ENCODE measurements around the gene ATP6V1A.

The ATP6V1A gene

DNA sequence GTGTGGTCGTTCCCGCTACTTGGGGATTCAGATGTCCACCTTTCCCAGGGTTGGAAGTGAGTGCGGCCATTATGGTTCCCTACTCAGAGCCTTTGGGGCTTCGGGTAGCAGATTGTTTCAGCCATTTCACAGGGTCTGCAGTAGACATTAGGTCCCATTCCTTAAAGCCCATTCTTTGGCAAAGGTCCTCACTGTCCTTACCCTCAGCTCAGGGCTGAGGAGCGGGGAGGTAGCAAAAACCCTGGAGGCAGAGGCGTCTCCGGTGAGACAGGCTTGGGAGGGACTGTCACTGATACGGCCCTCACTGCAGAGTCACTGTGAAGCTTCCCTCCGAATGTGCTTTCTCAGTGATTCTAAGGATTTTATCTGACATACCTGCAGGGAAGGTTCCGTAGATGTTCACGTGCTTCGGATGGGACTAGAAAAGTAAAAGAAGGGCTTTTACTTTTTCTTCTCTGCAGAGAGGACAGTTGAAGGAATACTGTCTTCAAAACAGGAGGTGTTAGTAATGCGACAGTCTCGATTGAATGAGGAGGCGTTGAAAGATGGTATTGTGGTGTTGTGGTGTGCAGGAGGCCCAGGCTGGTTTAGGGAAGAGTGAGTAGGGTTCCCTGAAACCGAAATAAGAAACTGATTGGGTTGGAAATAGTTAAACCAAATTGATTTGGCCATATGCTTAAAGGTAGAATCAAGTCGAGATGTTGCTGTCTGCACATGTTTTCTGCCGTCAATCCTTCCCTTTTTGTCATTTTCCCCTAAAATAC, 630 bp downstream of the ATP6V1A start:
- H3K27ac ChIP-seq (ENCODE audit: low read depth, low read length) = peak overlapping the region; percentile 25
- peaks cover 28% of the 10 kb centered on the region for H3K4me1 ChIP-seq (ENCODE audit: insufficient read depth, low read length)
- WGBS = 4% methylated on average over 18 of the region's 18 CpGs
- H3K36me3 ChIP-seq (ENCODE audit: insufficient read depth, low read length) = no peaks in the 10 kb centered on the region; the same call in 1 of the 2 replicates
- peak overlapping the region; percentile 80 for H3K4me3 ChIP-seq (ENCODE audit: low read length)
- no peaks in the 10 kb centered on the region for H3K9me3 ChIP-seq (ENCODE audit: insufficient read depth, low read depth, low read length)
- H3K9ac ChIP-seq (ENCODE audit: low read depth, low read length) = peak overlapping the region; percentile 75
- H3K27me3 ChIP-seq (ENCODE audit: insufficient read depth, low read length) = no peaks in the 10 kb centered on the region

- Histone ChIP-seq H3K36me3 (ENCODE audit: insufficient read depth, low read length) (no peaks in the 10 kb centered on the region), H3K9me3 (ENCODE audit: insufficient read depth, low read depth, low read length) (no peaks in the 10 kb centered on the region), H3K27ac (ENCODE audit: low read depth, low read length) (no peak overlapping the region), H3K4me3 (ENCODE audit: low read length) (no peak overlapping the region), H3K9ac (ENCODE audit: low read depth, low read length) (no peak overlapping the region), H3K27me3 (ENCODE audit: insufficient read depth, low read length) (no peaks in the 10 kb centered on the region), H3K4me1 (ENCODE audit: insufficient read depth, low read length) (peaks cover 32% of the 10 kb centered on the region)
These were observed 4.3 kb downstream of the ATP6V1A start for GRCh38 chr3:113751141-113751540.

- 30% methylated on average over 3 of the region's 4 CpGs for WGBS
- H3K27ac ChIP-seq (ENCODE audit: low read depth, low read length) = peak overlapping the region; percentile 86
- no peaks in the 10 kb centered on the region for H3K27me3 ChIP-seq (ENCODE audit: insufficient read depth, low read length)
- peaks cover 25% of the 10 kb centered on the region for H3K4me1 ChIP-seq (ENCODE audit: insufficient read depth, low read length)
- H3K9ac ChIP-seq (ENCODE audit: low read depth, low read length) = peak overlapping the region; percentile 46
- H3K36me3 ChIP-seq (ENCODE audit: insufficient read depth, low read length) = no peaks in the 10 kb centered on the region
- peaks cover 5% of the 10 kb centered on the region; the same call in 1 of the 2 replicates for H3K9me3 ChIP-seq (ENCODE audit: insufficient read depth, low read depth, low read length)
- H3K4me3 ChIP-seq (ENCODE audit: low read length) = peak overlapping the region; percentile 25
These were observed 6.6 kb downstream of the ATP6V1A start for GRCh38 chr3:113753376-113753985.

DNA sequence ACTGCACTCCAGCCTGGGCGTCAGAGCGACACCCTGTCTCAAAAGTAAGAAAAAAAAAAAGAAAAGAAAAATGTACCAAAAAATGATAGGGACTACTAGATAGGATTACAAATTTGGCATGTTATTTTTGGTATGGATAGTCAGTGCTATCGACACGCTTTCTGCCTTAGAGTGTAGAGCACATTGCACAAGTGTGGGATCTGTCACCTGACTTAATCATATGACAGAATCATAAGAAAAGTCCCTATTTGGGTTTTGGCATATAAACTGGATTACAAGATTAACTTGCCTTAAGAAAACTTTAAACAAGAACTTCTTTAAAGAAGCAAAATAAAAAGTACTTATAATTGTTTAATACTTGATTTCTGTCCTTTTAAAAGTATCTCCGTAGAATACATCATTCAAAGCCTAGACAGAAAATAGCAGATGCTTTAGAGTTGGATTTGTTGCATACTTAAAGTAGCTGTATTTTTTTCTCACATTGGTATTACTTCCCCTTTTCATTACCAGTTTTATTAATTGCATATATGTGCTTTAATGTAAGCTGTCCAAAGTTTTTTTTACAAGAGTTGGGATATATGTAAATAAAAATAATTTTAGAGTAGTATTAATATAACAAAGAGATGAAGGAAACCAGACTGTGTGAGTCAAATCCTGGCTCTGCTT, 7.8 kb downstream of the ATP6V1A start:
- no peak overlapping the region for H3K9ac ChIP-seq (ENCODE audit: low read depth, low read length)
- peaks cover 9% of the 10 kb centered on the region; the same call in 1 of the 2 replicates for H3K9me3 ChIP-seq (ENCODE audit: insufficient read depth, low read depth, low read length)
- no peaks in the 10 kb centered on the region for H3K27me3 ChIP-seq (ENCODE audit: insufficient read depth, low read length)
- peaks cover 19% of the 10 kb centered on the region for H3K4me1 ChIP-seq (ENCODE audit: insufficient read depth, low read length)
- H3K4me3 ChIP-seq (ENCODE audit: low read length) = no peak overlapping the region
- H3K27ac ChIP-seq (ENCODE audit: low read depth, low read length) = no peak overlapping the region
- H3K36me3 ChIP-seq (ENCODE audit: insufficient read depth, low read length) = no peaks in the 10 kb centered on the region
- WGBS = 91% methylated on average over 4 of the region's 5 CpGs

GRCh38 chr3:113758389-113759024, 11.7 kb downstream of the ATP6V1A start:
- Histone ChIP-seq H3K9ac (ENCODE audit: low read depth, low read length) (no peak overlapping the region), H3K36me3 (ENCODE audit: insufficient read depth, low read length) (no peaks in the 10 kb centered on the region), H3K9me3 (ENCODE audit: insufficient read depth, low read depth, low read length) (peaks cover 9% of the 10 kb centered on the region; the same call in 1 of the 2 replicates), H3K4me3 (ENCODE audit: low read length) (no peak overlapping the region), H3K27me3 (ENCODE audit: insufficient read depth, low read length) (no peaks in the 10 kb centered on the region), H3K27ac (ENCODE audit: low read depth, low read length) (no peak overlapping the region), H3K4me1 (ENCODE audit: insufficient read depth, low read length) (no peaks in the 10 kb centered on the region)
- 83% methylated on average over 1 of the region's 1 CpG for WGBS

- WGBS = 82% methylated on average over 2 of the region's 2 CpGs
These were observed 17.9 kb downstream of the ATP6V1A start for GRCh38 chr3:113764698-113765097.

GRCh38 chr3:113769551-113769950, 22.7 kb downstream of the ATP6V1A start:
- H3K4me1 ChIP-seq (ENCODE audit: insufficient read depth, low read length) = no peaks in the 10 kb centered on the region
- H3K27ac ChIP-seq (ENCODE audit: low read depth, low read length) = no peak overlapping the region
- H3K9ac ChIP-seq (ENCODE audit: low read depth, low read length) = no peak overlapping the region
- H3K9me3 ChIP-seq (ENCODE audit: insufficient read depth, low read depth, low read length) = no peaks in the 10 kb centered on the region
- H3K4me3 ChIP-seq (ENCODE audit: low read length) = no peak overlapping the region
- no peaks in the 10 kb centered on the region for H3K36me3 ChIP-seq (ENCODE audit: insufficient read depth, low read length)
- no peaks in the 10 kb centered on the region for H3K27me3 ChIP-seq (ENCODE audit: insufficient read depth, low read length)

More at GRCh38 chr3:113764698-113765097, 17.9 kb downstream of the ATP6V1A start:
- H3K9me3 ChIP-seq (ENCODE audit: insufficient read depth, low read depth, low read length) = no peaks in the 10 kb centered on the region
- H3K27me3 ChIP-seq (ENCODE audit: insufficient read depth, low read length) = no peaks in the 10 kb centered on the region
- H3K4me3 ChIP-seq (ENCODE audit: low read length) = no peak overlapping the region
- no peaks in the 10 kb centered on the region for H3K36me3 ChIP-seq (ENCODE audit: insufficient read depth, low read length)
- no peak overlapping the region for H3K9ac ChIP-seq (ENCODE audit: low read depth, low read length)
- H3K4me1 ChIP-seq (ENCODE audit: insufficient read depth, low read length) = no peaks in the 10 kb centered on the region
- H3K27ac ChIP-seq (ENCODE audit: low read depth, low read length) = no peak overlapping the region

DNA sequence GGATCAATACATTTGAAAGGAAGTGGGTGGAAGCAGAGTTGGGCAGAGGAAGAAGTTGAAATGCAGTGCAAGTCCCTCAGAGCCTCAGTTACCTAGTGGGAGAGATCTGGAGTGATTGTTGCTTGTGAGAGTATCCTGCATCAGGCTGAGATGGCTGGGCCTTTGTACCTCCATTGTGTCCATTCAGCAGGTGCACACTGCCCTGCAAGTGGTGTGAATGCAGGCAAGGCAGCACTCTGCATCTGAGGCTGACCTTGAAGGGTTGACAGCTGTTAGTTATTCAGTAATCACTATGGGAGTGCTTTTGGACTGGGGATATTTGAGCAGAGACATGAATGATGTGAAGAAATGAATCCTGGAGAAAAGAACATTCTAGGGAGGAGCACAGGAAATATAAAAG, 25.2 kb downstream of the ATP6V1A start:
- no peak overlapping the region for H3K4me3 ChIP-seq (ENCODE audit: low read length)
- no peaks in the 10 kb centered on the region for H3K9me3 ChIP-seq (ENCODE audit: insufficient read depth, low read depth, low read length)
- no peak overlapping the region for H3K27ac ChIP-seq (ENCODE audit: low read depth, low read length)
- no peak overlapping the region for H3K9ac ChIP-seq (ENCODE audit: low read depth, low read length)
- H3K4me1 ChIP-seq (ENCODE audit: insufficient read depth, low read length) = 0 out of 2 replicates have a peak, but pooled peaks cover 7% of the 10 kb centered on the region
- H3K27me3 ChIP-seq (ENCODE audit: insufficient read depth, low read length) = no peaks in the 10 kb centered on the region
- H3K36me3 ChIP-seq (ENCODE audit: insufficient read depth, low read length) = no peaks in the 10 kb centered on the region

DNA sequence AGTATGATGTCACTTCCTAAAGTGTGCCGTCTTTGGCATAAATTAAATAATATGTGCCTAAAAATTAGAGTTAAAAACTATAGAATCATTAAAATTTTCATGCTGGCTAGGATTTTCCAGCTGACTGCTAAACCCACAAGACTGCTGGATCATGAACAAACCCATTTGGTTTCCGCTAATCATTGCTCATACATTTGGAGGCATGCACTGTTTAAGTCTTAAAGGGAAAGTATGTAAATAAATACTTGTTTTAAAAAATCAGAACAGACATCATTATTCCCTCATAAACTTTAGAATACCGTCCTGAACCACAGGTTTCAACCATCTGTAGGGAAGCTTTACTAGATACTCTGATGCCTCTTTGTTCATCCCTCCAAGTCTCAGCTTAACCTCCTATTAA, 26.5 kb downstream of the ATP6V1A start:
- Histone ChIP-seq H3K27ac (ENCODE audit: low read depth, low read length) (no peak overlapping the region), H3K9me3 (ENCODE audit: insufficient read depth, low read depth, low read length) (no peaks in the 10 kb centered on the region), H3K27me3 (ENCODE audit: insufficient read depth, low read length) (no peaks in the 10 kb centered on the region), H3K4me3 (ENCODE audit: low read length) (no peak overlapping the region), H3K36me3 (ENCODE audit: insufficient read depth, low read length) (no peaks in the 10 kb centered on the region), H3K4me1 (ENCODE audit: insufficient read depth, low read length) (0 out of 2 replicates have a peak, but pooled peaks cover 7% of the 10 kb centered on the region), H3K9ac (ENCODE audit: low read depth, low read length) (no peak overlapping the region)
- WGBS = 93% methylated on average over 2 of the region's 3 CpGs

DNA sequence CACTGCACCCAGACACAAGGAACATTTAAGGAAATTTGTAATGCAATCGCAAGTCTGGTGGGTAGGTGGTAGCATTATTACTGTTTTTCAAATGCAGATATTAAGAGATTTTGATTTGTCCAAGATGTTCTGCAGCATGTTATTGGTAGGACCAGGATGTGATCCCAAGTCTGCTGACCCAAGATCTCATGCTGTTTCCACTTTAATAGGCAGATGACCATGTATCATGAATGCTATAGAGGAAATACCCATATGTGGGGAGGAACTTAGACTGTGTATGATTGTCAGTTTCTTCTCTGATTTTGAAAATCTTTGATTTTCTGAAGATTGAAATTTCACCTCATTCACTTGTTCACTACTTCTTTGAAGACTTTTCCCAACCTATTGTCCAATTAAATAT, 28.7 kb downstream of the ATP6V1A start:
- no peaks in the 10 kb centered on the region for H3K9me3 ChIP-seq (ENCODE audit: insufficient read depth, low read depth, low read length)
- H3K4me1 ChIP-seq (ENCODE audit: insufficient read depth, low read length) = 0 out of 2 replicates have a peak, but pooled peaks cover 7% of the 10 kb centered on the region
- no peaks in the 10 kb centered on the region for H3K27me3 ChIP-seq (ENCODE audit: insufficient read depth, low read length)
- no peak overlapping the region for H3K4me3 ChIP-seq (ENCODE audit: low read length)
- WGBS = 93% methylated on average over 1 of the region's 1 CpG
- H3K9ac ChIP-seq (ENCODE audit: low read depth, low read length) = no peak overlapping the region
- H3K36me3 ChIP-seq (ENCODE audit: insufficient read depth, low read length) = no peaks in the 10 kb centered on the region
- no peak overlapping the region for H3K27ac ChIP-seq (ENCODE audit: low read depth, low read length)

DNA sequence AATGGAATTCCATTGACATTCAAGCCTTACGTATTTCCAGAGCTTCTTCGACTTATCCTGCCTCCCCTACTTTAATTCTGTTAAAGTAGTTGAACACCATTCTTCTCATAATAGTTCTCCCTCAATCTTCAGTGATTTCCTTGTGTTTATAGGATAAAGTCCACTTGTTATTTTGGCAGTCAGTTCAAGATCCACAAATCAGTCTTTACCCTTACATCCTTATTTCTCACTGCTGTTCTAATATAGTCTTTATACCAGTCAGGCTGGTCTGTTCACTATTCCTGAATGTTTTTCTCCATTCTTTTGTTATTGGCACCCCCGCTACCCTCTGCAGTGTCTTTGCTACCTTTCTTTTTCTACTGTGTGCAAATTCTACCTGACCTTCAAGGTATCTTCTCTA, 29.7 kb downstream of the ATP6V1A start:
- WGBS = 87% methylated on average over 3 of the region's 3 CpGs
- H3K36me3 ChIP-seq (ENCODE audit: insufficient read depth, low read length) = no peaks in the 10 kb centered on the region

More for the DNA sequence above, 29.7 kb downstream of the ATP6V1A start:
- Histone ChIP-seq H3K27me3 (ENCODE audit: insufficient read depth, low read length) (no peaks in the 10 kb centered on the region), H3K27ac (ENCODE audit: low read depth, low read length) (no peak overlapping the region), H3K9me3 (ENCODE audit: insufficient read depth, low read depth, low read length) (no peaks in the 10 kb centered on the region), H3K4me3 (ENCODE audit: low read length) (no peak overlapping the region), H3K9ac (ENCODE audit: low read depth, low read length) (no peak overlapping the region), H3K4me1 (ENCODE audit: insufficient read depth, low read length) (0 out of 2 replicates have a peak, but pooled peaks cover 7% of the 10 kb centered on the region)

Measured in HUES64 (cell line).